ENCODE measurements around the gene SNTG2. TPM values are rescaled to one million over a fixed set of nuclear protein-coding genes. Genes with fewer than 3 reads are reported as not detected.
"Not testable (repeated sequence)": the region's sequence is repeated elsewhere in the genome, so short reads cannot be mapped to it uniquely, and the experiment has no call there.

Gene SNTG2
- total RNA-seq, 1 donor from 2014 or later = not detected

DNA sequence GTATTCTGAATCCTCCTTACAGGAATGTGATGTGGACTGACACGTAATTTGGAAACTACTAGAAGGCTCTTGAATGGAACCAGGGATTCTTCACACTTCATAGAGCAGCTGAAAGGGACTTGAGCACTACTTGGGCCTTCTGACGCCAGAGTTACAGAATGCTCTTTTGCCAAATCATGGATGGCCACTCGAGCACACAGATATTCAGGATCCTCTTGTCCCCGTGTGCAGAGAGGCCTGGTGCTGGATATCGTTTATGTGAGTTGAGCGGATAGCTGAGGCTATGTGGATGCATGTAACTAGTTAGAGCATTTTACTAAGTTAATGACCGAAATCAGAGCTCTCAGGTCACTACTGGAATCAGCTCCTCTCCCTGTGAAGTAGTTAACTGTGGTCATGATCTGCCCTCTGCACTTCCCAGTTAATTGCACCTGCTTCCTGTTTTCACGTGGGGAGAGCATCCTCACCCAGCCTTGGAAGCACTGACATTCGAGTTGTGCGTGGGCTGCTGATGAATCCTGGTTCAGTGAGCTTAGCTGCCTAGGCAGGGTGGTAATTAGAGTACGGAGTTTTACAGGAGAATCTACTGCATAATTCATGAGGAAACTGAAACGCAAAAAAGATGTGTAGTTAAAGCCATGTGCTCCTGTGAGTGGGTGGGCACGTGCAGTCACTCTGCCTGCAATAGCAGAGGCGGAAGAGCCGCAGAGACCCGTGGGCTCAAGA lies 457.5 kb downstream of the SNTG2 start:
- no peak for DNase-seq (ENCODE audit: low read depth in 2 of 2)

DNA sequence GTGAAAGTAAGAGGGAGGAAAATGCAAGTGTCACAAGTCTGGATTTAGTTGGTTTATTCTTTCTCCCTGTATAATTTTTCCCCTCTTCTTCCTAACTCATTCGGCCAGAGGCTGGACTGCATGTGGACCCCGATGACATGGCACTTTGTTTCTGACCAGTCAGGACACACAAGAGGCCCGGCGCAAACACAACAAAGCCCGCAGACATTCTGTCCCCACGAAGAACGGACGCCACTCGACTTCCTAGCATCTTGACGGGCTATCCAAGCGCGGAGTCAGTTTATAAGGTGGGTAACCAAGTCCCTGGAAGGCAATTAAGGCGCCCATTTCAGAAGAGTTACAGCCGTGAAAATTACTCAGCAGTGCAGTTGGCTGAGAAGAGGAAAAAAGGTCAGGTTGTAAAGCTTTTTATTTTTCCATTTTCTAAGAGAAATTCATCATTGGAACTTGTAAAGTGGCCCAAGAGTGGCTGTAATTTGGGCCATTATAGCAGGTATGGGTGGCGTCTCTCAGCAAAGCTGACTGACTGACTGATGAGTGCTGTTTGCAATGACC lies 462.6 kb downstream of the SNTG2 start, which contains the start of gene TPO:
Gene TPO (plus strand): TSS at position 308 of the 555 bp plus-strand sequence. CDS start 946 bp downstream, outside the sequence.
- no peak for DNase-seq (ENCODE audit: low read depth in 2 of 2)

DNA sequence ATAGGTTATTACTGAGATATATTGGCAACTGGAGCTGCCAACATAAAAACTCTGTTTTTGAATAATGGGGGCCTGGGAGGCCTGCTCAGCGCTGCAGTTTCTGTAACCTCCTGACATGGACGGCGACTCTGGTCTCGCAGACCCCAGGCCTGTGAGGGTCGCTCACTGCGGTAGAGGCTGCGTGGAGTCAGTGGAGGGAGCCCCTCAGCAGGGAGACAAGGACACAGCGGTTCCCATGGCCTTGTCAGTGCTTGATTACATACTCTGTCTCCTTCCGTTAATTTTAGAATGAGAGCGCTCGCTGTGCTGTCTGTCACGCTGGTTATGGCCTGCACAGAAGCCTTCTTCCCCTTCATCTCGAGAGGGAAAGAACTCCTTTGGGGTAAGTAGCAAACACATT lies 463.5 kb downstream of the SNTG2 start:
- DNase-seq (ENCODE audit: low read depth in 2 of 2) = no peak

DNA sequence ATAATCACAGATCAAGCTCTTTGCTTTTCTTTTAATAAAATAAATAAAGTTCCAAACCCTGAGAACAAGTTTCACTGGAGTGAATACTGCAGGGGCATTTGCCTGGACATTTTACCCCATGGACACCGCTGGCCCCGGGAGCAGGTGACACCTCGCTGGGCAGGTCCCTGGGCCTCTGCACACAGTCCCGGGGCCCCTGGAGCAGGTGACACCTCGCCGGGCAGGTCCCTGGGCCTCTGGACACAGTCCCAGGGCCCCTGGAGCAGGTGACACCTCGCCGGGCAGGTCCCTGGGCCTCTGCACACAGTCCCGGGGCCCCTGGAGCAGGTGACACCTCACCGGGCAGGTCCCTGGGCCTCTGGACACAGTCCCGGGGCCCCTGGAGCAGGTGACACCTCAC lies 464.3 kb downstream of the SNTG2 start:
- DNase-seq (ENCODE audit: low read depth in 2 of 2) = not testable (repeated sequence)

DNA sequence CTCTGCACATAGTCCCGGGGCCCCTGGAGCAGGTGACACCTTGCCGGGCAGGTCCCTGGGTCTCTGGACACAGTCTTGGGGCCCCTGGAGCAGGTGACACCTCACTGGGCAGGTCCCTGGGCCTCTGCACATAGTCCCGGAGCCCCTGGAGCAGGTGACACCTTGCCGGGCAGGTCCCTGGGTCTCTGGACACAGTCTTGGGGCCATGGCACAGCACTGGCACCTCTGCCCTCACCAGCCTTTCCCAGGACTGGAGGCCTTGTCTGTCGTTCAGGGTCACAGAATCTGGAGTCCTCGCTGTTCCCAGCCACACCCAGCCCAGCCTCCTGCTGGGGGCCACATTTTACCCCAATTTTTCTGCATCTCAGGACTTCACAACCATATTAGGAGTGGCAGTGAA lies 464.9 kb downstream of the SNTG2 start:
- no peak for DNase-seq (ENCODE audit: low read depth in 2 of 2)
